ENCODE measurements around the gene CCDC154.

DNA sequence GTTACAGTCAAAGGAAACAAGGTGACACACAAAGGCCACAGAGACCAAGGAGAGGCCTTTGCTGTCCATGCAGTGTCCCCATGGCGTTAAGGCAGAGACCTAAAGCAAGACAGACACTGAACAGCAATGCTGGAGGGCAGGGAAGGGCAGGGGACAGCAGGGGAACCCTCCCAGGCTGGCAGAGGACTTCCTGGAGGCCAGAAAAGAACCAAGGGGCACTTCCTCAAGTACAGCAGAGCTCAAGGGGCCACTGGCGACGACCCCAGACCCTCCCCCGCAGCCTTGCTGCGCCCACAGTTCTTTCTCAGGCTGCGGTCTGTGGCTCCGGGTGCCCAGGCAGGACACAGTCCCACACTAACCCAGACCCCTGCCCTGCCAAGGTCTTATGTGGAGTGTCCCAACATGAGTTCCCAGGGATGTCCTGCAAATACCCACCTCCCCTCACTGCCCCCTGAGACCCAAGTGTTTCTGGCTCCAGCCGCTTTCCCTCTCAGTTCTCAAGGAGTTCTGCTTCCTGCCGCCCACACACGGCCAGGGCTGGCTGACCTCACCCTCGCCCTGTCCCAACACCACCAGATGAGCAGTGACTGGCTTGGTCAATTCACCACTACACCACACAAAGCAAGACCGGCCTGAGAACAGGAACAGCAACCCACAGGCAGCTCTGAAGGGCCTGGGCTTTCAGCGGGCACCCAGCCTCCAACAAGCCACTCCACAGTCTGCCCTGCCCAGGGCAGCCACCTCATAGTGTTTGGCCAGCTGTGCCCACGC lies 26.3 kb upstream of the CCDC154 start:
- TF ChIP-seq CTCF (IDR thresholded peaks at IDR 0.05) (no peak), POLR2AphosphoS5 (IDR thresholded peaks at IDR 0.05) (no peak), POLR2A (IDR thresholded peaks at IDR 0.05) (no peak)

Data from suprapubic skin (tissue), 4 donors.